NB4 (cell line): ENCODE results near the gene REELD1.

Experiments
- DNase-seq: peaks from one replicate; pipeline ENCODE4 v3.0.0; 2010; ENCODE audit warnings: low read depth
- H3K4me3 ChIP-seq: one replicate; pipeline ENCODE4 v1.5.1; 2011; ENCODE audit warnings: mild to moderate bottlenecking, low read depth, low read length, moderate library complexity
- MAX ChIP-seq: IDR thresholded peaks from 2 replicates; pipeline ENCODE4 v1.6.1; 2011; ENCODE audit warnings: low read depth, low read length
- MYC ChIP-seq: IDR thresholded peaks from 2 replicates; pipeline ENCODE4 v1.6.1; 2011; ENCODE audit warnings: low read depth, low read length
- POLR2A ChIP-seq: IDR thresholded peaks from 2 replicates; pipeline ENCODE4 v1.6.1; 2011; ENCODE audit warnings: mild to moderate bottlenecking; ENCODE audit not compliant: insufficient read length; ENCODE audit errors: extremely low read depth
- TF ChIP-seq, protein P1 (sequence below): IDR thresholded peaks from one replicate; pipeline ENCODE4 v1.5.1; 2012; ENCODE audit warnings: low read depth, low read length

REELD1 gene

GRCh38 chr4:146224326-146224966 is 10.1 kb downstream of the REELD1 start:
- no peak for DNase-seq
- TF ChIP-seq, protein P1, sequence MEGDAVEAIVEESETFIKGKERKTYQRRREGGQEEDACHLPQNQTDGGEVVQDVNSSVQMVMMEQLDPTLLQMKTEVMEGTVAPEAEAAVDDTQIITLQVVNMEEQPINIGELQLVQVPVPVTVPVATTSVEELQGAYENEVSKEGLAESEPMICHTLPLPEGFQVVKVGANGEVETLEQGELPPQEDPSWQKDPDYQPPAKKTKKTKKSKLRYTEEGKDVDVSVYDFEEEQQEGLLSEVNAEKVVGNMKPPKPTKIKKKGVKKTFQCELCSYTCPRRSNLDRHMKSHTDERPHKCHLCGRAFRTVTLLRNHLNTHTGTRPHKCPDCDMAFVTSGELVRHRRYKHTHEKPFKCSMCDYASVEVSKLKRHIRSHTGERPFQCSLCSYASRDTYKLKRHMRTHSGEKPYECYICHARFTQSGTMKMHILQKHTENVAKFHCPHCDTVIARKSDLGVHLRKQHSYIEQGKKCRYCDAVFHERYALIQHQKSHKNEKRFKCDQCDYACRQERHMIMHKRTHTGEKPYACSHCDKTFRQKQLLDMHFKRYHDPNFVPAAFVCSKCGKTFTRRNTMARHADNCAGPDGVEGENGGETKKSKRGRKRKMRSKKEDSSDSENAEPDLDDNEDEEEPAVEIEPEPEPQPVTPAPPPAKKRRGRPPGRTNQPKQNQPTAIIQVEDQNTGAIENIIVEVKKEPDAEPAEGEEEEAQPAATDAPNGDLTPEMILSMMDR, result no peak
- no peak for TF ChIP-seq MAX
- TF ChIP-seq MYC, result no peak
- no peak for TF ChIP-seq POLR2A
- no peak overlapping the region for H3K4me3 ChIP-seq

DNA sequence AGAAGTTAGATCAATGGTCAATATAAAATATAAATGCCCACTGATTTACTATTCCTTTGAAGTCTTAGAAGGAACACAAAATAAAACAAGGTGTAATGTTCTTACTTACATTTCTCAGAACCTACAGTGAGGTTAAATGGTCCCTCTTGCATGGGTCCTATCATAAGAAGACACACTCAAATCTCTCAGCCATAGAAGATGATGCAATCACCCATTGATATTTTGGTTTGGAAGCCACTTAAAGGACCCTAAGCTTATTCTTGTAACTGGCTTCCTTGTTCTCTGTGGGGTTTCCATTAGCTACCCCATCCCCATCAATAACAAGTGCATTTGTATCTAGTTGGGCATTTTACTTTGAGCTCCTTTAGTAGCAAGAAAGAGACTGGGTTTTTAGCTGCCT is 15.1 kb downstream of the REELD1 start:
- TF ChIP-seq MAX (no peak), POLR2A (no peak), MYC (no peak)
- TF ChIP-seq, protein P1, result no peak
- no peak overlapping the region for H3K4me3 ChIP-seq
- DNase-seq, result no peak

DNA sequence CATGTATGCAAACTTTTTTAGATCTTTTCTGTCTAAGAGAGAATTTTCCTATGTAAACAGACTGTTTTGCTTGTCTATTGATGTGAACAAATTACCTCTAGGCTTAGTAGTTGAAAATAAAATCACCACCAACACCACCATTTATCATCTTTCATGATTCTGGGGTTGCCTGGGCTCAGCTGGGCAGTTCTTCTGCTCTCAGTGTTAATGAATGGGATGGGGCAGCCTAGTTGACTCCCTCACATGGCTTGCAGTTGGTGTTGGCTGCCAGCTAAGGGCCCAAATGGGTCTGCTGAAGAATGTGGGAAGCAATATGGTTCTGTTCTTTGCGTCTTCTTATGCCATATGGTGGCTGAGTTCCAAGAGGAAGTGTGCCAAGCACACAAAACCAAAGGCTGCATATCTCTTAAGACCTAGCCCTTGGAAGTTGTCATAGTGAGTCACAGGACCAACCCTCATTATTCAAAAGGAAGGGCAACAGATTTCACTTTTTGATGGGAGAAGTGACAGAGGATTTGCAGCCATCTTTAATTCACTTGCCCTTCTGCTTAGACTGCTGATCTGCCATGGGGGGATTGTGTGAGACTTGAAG is 17.9 kb downstream of the REELD1 start:
- DNase-seq, result no peak
- TF ChIP-seq, protein P1, result no peak
- no peak for TF ChIP-seq MAX
- TF ChIP-seq POLR2A, result no peak
- TF ChIP-seq MYC, result no peak
- no peak overlapping the region for H3K4me3 ChIP-seq

DNA sequence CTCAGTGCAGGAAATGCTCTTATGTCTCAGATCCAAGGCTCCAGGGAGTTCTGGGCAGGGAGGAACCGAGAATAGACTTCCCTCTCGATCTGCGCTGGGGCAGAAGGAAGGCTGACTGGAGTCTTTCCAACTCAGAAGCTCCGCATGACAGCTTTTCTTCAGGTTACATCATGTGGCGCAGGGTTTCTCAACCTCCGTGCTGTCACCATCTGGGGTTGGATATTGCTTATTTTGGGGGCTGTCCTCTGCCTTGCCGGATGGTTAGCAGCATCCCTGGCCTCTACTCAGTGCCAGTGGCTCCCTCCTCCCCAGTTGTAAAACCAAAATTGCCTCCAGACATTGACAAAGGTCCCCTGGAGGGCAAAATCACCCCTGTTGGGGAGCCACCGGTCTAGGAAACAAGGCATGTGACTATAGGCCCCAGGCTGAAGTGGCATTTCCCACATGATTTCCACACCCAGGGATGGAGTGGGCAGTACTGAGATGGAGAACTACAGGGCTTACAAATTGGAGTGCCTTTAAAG is 21.4 kb downstream of the REELD1 start:
- no peak overlapping the region for H3K4me3 ChIP-seq
- TF ChIP-seq MYC (no peak), MAX (no peak)
- TF ChIP-seq, protein P1, result no peak

DNA sequence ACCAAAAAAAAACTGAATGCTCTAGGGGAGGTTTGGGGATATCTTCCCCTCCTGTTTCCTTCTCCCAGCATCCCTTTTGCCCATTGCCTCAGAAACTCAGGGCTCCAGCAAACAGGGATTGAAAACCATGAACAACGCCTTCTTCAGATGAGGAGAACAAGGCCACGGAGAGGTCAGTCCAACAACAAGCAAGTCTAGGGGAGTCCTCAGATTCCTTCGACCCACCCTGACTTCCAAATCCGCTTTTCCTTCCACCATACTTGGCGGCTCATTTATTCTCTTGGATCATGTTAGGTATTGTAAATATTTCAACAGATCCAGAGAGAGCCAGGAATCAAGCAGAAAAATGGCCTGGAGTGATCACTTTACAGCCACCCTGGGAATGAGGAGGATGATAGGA is 21.9 kb downstream of the REELD1 start:
- no peak for DNase-seq
- TF ChIP-seq, protein P1, result no peak
- TF ChIP-seq MAX, result no peak
- H3K4me3 ChIP-seq, result no peak overlapping the region

More for the DNA sequence above, 21.4 kb downstream of the REELD1 start:
- DNase-seq, result peak; percentile 2
